GM19193 (cell line): ENCODE data around the gene ACVRL1.

Experiments
- POLR2A ChIP-seq: IDR thresholded peaks from 4 replicates; pipeline ENCODE4 v1.6.1; 2011; ENCODE audit not compliant: insufficient read depth, insufficient read length; ENCODE audit errors: extremely low read depth

ACVRL1 gene

GRCh38 chr12:51907083-51907855, at the start of gene ACVRL1:
Gene ACVRL1 (plus strand): TSS chr12:51907504. CDS start chr12:51912475, 4,971 bp downstream.
- no peak for TF ChIP-seq POLR2A

GRCh38 chr12:51860986-51861385, 46.3 kb upstream of the ACVRL1 start:
- no peak for TF ChIP-seq POLR2A

- no peak for TF ChIP-seq POLR2A
These were observed 44.4 kb upstream of the ACVRL1 start for GRCh38 chr12:51862947-51863346.

- no peak for TF ChIP-seq POLR2A
These were observed 43.9 kb upstream of the ACVRL1 start for GRCh38 chr12:51863363-51863932.

- TF ChIP-seq POLR2A: no peak
These were observed 43.1 kb upstream of the ACVRL1 start for GRCh38 chr12:51863933-51864832.

GRCh38 chr12:51864833-51865670, 42.3 kb upstream of the ACVRL1 start:
- no peak for TF ChIP-seq POLR2A

- no peak for TF ChIP-seq POLR2A
These were observed 41.5 kb upstream of the ACVRL1 start for GRCh38 chr12:51865757-51866270.

GRCh38 chr12:51866324-51866723, 41.0 kb upstream of the ACVRL1 start:
- TF ChIP-seq POLR2A: no peak

- TF ChIP-seq POLR2A: no peak
These were observed 40.5 kb upstream of the ACVRL1 start for GRCh38 chr12:51866762-51867161.

GRCh38 chr12:51867371-51867770, 39.9 kb upstream of the ACVRL1 start:
- no peak for TF ChIP-seq POLR2A

GRCh38 chr12:51867796-51868428, 39.4 kb upstream of the ACVRL1 start:
- TF ChIP-seq POLR2A: no peak

- no peak for TF ChIP-seq POLR2A
These were observed 38.3 kb upstream of the ACVRL1 start for GRCh38 chr12:51868821-51869495.

- TF ChIP-seq POLR2A: no peak
These were observed 37.8 kb upstream of the ACVRL1 start for GRCh38 chr12:51869496-51869865.

- no peak for TF ChIP-seq POLR2A
These were observed 37.4 kb upstream of the ACVRL1 start for GRCh38 chr12:51869931-51870330.

GRCh38 chr12:51870504-51870903, 36.8 kb upstream of the ACVRL1 start:
- TF ChIP-seq POLR2A: no peak
